ENCODE measurements around the gene SLPI. TPM values are rescaled to one million over a fixed set of nuclear protein-coding genes. Genes with fewer than 3 reads are reported as not detected.
A peak's percentile ranks its signal among the peaks of the same experiment; 100 is the strongest.

SLPI gene
- total RNA-seq, 3 donors from 2014 or later, result 29.9 to 132 (median 43.3) TPM

DNA sequence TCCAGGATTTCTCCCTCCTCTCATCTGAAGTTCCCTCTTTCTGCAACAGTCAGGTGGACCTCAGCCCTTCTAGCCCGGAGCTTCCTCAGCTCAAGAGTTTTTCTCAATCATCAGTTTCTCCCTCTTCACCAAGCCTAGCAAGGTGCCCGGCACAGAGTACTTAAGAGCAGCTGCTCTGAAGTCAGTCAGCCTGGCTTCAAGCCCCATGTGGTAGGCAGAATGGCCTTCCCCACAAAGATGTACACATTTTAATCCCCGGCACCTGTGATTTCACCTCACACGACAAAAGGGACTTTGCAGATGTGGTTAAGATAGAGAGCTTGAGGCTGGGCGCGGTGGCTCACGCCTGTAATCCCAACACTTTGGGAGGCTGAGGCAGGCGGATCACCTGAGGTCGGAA lies 37.2 kb upstream of the SLPI start:
- H3K4me3 ChIP-seq, result no peak overlapping the region
- TF ChIP-seq, protein P1, sequence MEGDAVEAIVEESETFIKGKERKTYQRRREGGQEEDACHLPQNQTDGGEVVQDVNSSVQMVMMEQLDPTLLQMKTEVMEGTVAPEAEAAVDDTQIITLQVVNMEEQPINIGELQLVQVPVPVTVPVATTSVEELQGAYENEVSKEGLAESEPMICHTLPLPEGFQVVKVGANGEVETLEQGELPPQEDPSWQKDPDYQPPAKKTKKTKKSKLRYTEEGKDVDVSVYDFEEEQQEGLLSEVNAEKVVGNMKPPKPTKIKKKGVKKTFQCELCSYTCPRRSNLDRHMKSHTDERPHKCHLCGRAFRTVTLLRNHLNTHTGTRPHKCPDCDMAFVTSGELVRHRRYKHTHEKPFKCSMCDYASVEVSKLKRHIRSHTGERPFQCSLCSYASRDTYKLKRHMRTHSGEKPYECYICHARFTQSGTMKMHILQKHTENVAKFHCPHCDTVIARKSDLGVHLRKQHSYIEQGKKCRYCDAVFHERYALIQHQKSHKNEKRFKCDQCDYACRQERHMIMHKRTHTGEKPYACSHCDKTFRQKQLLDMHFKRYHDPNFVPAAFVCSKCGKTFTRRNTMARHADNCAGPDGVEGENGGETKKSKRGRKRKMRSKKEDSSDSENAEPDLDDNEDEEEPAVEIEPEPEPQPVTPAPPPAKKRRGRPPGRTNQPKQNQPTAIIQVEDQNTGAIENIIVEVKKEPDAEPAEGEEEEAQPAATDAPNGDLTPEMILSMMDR (IDR thresholded peaks at IDR 0.05), result no peak
- H3K36me3 ChIP-seq (ENCODE audit: low read depth), result no peaks in the 10 kb centered on the region
- intact Hi-C loops (cut with DNase I, micrococcal nuclease), result no loop called here
- ATAC-seq (no peak), DNase-seq (no peak)
- peaks cover 4% of the 10 kb centered on the region for H3K4me1 ChIP-seq (ENCODE audit: low read depth)
- no peaks in the 10 kb centered on the region for H3K9me3 ChIP-seq

DNA sequence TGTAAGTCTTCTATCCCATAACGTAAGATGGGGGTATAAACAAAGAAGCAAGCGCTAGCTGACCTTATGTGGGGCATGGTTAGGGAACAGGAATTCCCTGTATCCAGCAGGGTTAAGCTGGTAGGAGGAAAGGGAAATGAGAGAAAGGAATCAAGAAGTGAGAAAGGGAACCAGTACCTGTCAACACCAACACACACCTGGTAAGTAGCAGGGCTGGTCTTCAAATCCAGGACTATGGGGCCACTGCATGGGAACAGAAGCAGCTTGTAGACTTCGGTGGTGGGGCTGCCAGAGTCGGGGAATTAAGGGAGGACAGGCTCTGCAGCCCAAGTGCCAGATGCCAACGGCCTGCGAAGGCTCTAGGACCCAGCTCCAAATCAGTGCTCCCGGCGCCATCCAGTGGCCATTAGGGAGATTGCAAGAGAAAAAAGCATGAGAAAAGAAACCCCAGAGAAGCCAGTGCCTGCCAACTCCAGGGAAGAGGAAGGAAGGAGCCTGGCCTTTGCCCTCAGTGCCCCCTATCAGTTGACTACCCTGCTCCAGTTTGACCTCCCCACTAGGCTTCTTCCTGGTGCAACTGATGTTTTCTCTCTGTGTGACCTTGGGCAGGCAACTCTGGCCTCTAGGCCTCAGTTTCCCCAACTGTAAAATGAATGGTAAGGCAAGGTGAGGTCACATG lies 36.5 kb upstream of the SLPI start:
- intact Hi-C loops (cut with DNase I, micrococcal nuclease), result no loop called here
- Histone ChIP-seq H3K4me3 (no peak overlapping the region), H3K9me3 (no peaks in the 10 kb centered on the region), H3K36me3 (ENCODE audit: low read depth) (no peaks in the 10 kb centered on the region), H3K4me1 (ENCODE audit: low read depth) (peaks cover 4% of the 10 kb centered on the region)
- ATAC-seq (peak; percentile 78), DNase-seq (peak; percentile 74 to 91 (median 77))
- TF ChIP-seq, protein P1 (IDR thresholded peaks at IDR 0.05), result peak; percentile 63

DNA sequence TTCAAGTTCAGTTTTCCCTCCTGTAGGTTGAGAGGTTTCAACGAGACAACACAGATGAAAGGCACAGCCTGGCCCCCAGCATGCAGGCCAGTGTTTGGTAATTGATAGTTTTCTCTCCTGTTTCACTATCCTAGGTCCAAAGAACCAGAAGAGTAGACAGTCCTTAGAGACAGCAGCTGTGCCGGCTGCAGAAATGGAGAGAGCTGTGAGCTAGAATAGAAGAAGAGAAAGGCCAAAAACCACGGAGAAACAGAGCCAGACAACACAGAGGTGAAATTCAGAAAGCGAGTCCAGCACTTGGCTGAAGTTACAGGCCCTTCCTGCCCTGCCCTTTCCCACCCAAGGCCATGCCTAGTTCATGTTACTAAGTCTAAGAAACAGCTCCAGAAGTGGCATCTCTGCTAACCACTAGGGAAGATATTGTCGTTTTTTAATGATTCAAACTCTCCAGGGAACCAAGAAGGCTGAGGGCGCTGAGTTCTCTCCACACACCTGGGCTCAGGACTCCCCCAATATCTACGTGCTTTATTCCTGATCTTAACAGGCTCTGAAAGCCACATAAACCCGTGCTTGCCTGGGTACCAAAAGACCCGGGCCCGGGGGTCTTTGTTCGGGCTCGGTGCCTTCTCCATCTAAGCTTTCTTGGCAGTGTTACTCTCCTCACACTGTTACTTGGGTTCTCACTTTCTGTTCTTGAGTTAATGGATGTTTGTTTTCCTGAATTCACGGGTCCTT lies 35.7 kb upstream of the SLPI start:
- H3K4me3 ChIP-seq, result no peak overlapping the region
- TF ChIP-seq, protein P1 (IDR thresholded peaks at IDR 0.05), result no peak
- H3K36me3 ChIP-seq (ENCODE audit: low read depth), result no peaks in the 10 kb centered on the region
- H3K9me3 ChIP-seq, result no peaks in the 10 kb centered on the region
- H3K4me1 ChIP-seq (ENCODE audit: low read depth), result peaks cover 4% of the 10 kb centered on the region
- intact Hi-C loops (cut with DNase I, micrococcal nuclease), result no loop called here
- DNase-seq (no peak), ATAC-seq (no peak)

DNA sequence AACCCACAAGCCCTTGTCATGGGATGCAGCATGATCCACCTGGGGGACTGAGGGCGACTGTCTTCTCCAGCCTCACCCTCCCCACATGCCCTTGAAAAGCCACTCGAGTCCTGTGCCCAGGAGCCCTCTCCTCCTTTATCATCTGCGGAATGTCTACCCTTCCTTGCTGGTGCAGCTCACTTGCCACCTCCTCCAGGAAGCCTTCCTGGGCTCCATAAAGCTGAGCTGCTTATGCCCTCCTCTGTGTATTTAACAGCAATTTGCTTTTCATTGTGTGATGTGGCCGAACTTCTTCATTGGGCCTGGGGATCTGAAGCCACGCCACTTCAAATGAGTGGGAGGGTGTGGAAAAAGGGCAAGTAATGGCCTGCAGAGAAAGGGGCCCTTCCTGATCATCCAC lies 34.5 kb upstream of the SLPI start:
- Histone ChIP-seq H3K4me3 (no peak overlapping the region), H3K9me3 (no peaks in the 10 kb centered on the region), H3K4me1 (ENCODE audit: low read depth) (peaks cover under 1% of the 10 kb centered on the region), H3K36me3 (ENCODE audit: low read depth) (no peaks in the 10 kb centered on the region)
- ATAC-seq, result no peak
- TF ChIP-seq, protein P1 (IDR thresholded peaks at IDR 0.05), result no peak
- no peak for DNase-seq
- intact Hi-C loops (cut with DNase I, micrococcal nuclease), result no loop called here

DNA sequence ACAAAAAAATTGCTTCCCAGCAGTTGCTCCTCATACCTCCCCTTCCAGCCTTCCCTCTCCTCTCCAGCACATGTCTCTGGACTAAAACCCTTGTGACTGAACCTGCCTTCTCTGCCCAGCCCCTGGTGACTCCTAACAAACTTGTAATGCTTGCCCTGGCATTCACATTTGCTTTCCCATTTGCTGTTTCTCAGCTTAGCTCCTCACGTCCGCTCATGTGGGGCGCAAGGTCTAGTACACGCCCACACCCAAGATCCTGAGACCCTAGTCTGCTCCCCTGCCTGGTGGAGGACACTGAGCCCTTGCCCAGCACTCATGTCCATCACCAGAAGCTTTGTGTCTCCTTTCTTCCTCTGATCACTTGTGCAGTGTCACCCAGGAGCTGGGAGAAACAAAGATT lies 34.0 kb upstream of the SLPI start:
- no peak overlapping the region for H3K4me3 ChIP-seq
- no peaks in the 10 kb centered on the region for H3K9me3 ChIP-seq
- DNase-seq (no peak), ATAC-seq (no peak)
- TF ChIP-seq, protein P1 (IDR thresholded peaks at IDR 0.05), result no peak
- H3K4me1 ChIP-seq (ENCODE audit: low read depth), result no peaks in the 10 kb centered on the region
- intact Hi-C loops (cut with DNase I, micrococcal nuclease), result no loop called here
- no peaks in the 10 kb centered on the region for H3K36me3 ChIP-seq (ENCODE audit: low read depth)

Data from mucosa of descending colon (tissue), 3 donors.